Glutamatergic neuron (in vitro differentiated cells): ENCODE results near the gene TOMM20. TPM values are rescaled to one million over a fixed set of nuclear protein-coding genes. Genes with fewer than 3 reads are reported as not detected.

ENCODE experiments used
- DNase-seq: peaks from one replicate; pipeline ENCODE4 v3.0.0; 2022
- H3K27ac Mint-ChIP-seq: one replicate; pipeline ENCODE4 v1.8.0; 2020; ENCODE audit warnings: mild to moderate bottlenecking, mixed read lengths, inconsistent platforms; ENCODE audit not compliant: unreplicated experiment
- H3K27me3 Mint-ChIP-seq: one replicate; pipeline ENCODE4 v1.8.0; 2020; ENCODE audit warnings: mild to moderate bottlenecking, moderate library complexity, mixed read lengths, inconsistent platforms; ENCODE audit not compliant: unreplicated experiment
- H3K36me3 Mint-ChIP-seq: one replicate; pipeline ENCODE4 v1.8.0; 2020; ENCODE audit warnings: mild to moderate bottlenecking, mixed read lengths, inconsistent platforms; ENCODE audit not compliant: unreplicated experiment
- H3K4me1 Mint-ChIP-seq: one replicate; pipeline ENCODE4 v1.8.0; 2020; ENCODE audit warnings: mild to moderate bottlenecking, low read depth, mixed read lengths, inconsistent platforms; ENCODE audit not compliant: unreplicated experiment
- H3K4me3 Mint-ChIP-seq: one replicate; pipeline ENCODE4 v1.8.0; 2020; ENCODE audit warnings: mild to moderate bottlenecking, mixed read lengths, inconsistent platforms; ENCODE audit not compliant: unreplicated experiment
- H3K9me3 Mint-ChIP-seq: one replicate; pipeline ENCODE4 v1.8.0; 2020; ENCODE audit warnings: mild to moderate bottlenecking, moderate library complexity, mixed read lengths, inconsistent platforms; ENCODE audit not compliant: unreplicated experiment
- CTCF ChIP-seq: fragments of 200-600 bp; sonication (generic); IDR thresholded peaks from one replicate; pipeline ENCODE4 v1.5.0; 2021; ENCODE audit not compliant: partially characterized antibody, unreplicated experiment
- total RNA-seq: library from RNA; stranded (reverse); fragmentation: NEBNext Ultra II Directional; extraction: Animal tissue kit (Norgen Biotek cat#: 25700); gene quantifications from one replicate; pipeline ENCODE4 v1.2.1, GENCODE V29; 2021; ENCODE audit not compliant: unreplicated experiment

Gene TOMM20
- total RNA-seq, 1 donor from 2014 or later, result 166 TPM

- Mint-ChIP-seq H3K27me3 (peaks cover 2% of the 10 kb centered on the region), H3K36me3 (no peaks in the 10 kb centered on the region), H3K4me1 (peaks cover 4% of the 10 kb centered on the region), H3K27ac (no peak overlapping the region), H3K4me3 (no peak overlapping the region), H3K9me3 (no peaks in the 10 kb centered on the region)
- DNase-seq, result no peak
- TF ChIP-seq CTCF, result no peak
These were observed 65.4 kb downstream of the TOMM20 start for GRCh38 chr1:235063068-235063765.

- Mint-ChIP-seq H3K27me3 (peaks cover 2% of the 10 kb centered on the region), H3K4me1 (peaks cover 4% of the 10 kb centered on the region), H3K9me3 (no peaks in the 10 kb centered on the region), H3K27ac (no peak overlapping the region), H3K4me3 (no peak overlapping the region), H3K36me3 (no peaks in the 10 kb centered on the region)
- no peak for TF ChIP-seq CTCF
- DNase-seq, result no peak
These were observed 67.8 kb downstream of the TOMM20 start for GRCh38 chr1:235060607-235061470.

Other genes with a start within 250 kb of the TOMM20 start
- gene RBM34, start 32.4 kb upstream of the TOMM20 start, total RNA-seq, result 94.2 TPM
- 65.9 TPM for gene ARID4B, start 199.3 kb upstream of the TOMM20 start, total RNA-seq
- gene GGPS1, start 199.7 kb upstream of the TOMM20 start, total RNA-seq, result 53.0 TPM
- gene TBCE, start 238.6 kb upstream of the TOMM20 start, total RNA-seq, result 30.7 TPM